T47D (cell line): Measurements from ENCODE around the gene PHF10.

ENCODE experiments used
- DNase-seq, 2 experiments: peaks; one replicate each; pipeline versions ENCODE4 v3.0.0 to v3.0.0-alpha.2; 2011 to 2012; ENCODE audit warnings: low read depth in 1 of 2, low spot score in 1 of 2
- JUND ChIP-seq: IDR thresholded peaks from 2 replicates; pipeline ENCODE4 v1.6.1; 2012; ENCODE audit warnings: low read depth
- in situ Hi-C: cut with HindIII; loops from 2 replicates; pipeline ENCODE4 v1.10.0; 2016; ENCODE audit warnings: low sequenced_read_pairs, low pct_unique_long_range_greater_than_20kb

PHF10 gene

GRCh38 chr6:169663468-169663867, 60.8 kb downstream of the PHF10 start:
- in situ Hi-C loops: no loop called here
- no peak for TF ChIP-seq JUND
- DNase-seq: no peak

- TF ChIP-seq JUND: no peak
- DNase-seq: no peak
- in situ Hi-C loops: no loop called here
Measured at GRCh38 chr6:169661391-169661756, 62.9 kb downstream of the PHF10 start.

- no peak for TF ChIP-seq JUND
- in situ Hi-C loops: no loop called here
- no peak for DNase-seq
Measured at GRCh38 chr6:169660751-169661390, 63.4 kb downstream of the PHF10 start.

DNA sequence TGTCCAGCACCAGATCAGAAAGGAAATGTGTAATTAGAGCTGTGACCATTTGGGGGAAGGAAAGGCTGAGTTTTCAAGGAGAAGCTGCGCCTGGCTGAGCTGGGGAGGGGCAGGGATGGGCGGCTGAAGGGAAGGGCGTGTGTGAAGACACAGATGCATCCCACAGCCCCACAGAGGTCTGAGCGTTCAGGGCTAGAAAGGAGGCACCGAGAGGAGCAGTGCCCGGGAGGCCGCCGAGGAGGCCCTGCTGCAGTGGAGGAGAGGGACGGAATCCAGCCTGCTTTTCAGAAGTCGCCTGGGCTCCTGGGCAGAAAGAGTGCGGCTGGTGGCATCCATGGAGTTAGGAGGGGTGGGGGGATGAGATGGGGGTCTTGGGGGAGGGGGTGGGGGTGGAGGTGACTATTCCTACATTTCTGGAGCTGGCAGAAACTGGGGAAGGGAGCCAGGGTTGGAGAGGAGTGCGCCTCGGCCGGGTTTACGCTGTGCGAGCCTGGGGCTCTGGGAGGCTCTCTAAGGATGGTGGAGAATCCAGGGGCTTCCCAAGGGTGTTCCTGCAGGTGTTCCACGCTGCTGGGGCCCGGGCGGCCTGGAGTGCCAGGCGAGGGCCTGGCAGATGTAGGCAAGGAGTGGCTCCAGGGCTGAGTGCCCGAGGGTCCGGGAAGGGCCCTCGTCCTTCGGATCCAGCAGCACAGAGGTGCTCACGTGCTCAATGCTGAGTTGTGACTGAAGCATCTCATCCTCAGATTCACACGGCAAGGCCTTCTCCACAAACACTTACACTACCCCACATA, 64.3 kb downstream of the PHF10 start:
- no peak for TF ChIP-seq JUND
- in situ Hi-C loops: no loop called here
- DNase-seq: no peak

DNA sequence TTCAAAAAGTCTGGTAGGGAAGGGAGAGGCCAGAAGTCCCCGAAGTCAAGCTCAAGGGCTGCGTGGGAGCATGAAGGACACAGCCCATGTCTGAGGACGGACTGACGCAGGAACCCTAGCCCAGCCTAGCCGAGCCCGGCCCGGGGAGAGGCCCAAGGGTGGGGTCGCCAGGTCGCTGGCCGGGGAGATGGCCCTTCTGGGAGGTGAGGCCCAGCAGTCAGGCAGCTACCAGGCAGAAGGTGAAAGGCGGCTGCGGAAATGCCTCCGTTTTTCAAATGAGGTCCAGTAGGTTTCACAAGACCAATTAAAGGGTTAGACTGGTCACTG, 67.1 kb downstream of the PHF10 start:
- no peak for TF ChIP-seq JUND
- DNase-seq: no peak
- in situ Hi-C loops: no loop called here

DNA sequence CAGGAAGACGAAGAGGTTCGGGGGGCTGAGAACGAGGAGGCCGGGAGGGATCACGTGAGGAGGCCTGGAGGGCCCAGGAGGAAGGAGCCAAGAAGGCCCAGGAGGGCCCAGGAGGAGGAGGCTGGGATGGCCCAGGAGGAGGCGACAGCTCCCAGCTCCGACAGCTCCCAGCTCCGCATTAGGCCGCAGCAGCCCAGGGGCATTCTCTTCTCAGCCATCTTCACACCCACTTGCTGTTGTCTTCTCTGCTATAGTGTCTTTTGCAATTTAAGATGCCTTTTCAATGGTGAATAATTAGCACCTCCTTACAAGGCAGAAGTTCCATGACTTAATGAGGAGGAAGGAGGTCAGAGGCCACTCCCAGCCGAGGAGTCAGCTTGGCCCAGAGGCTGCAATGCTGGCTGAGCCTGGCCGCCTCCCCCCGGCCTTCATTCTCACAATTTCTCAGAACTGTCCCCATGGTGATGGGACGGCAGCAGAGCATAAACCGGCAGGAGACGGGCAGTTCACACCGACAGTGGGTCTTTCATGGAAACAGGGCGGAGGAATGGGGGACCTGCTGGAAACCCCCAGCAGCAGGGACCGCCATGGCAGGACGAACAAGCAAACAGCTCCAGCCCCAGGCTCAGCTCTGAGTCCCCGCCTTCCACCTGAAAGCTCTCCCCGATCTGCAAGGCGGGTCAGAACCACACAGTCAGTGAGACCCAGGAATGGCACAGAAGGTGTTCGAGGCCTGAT, 67.6 kb downstream of the PHF10 start:
- TF ChIP-seq JUND: no peak
- in situ Hi-C loops: no loop called here

GRCh38 chr6:169654598-169655391, 69.5 kb downstream of the PHF10 start:
- no peak for DNase-seq

More for the DNA sequence above, 67.6 kb downstream of the PHF10 start:
- DNase-seq: no peak

More at GRCh38 chr6:169654598-169655391, 69.5 kb downstream of the PHF10 start:
- TF ChIP-seq JUND: no peak
- in situ Hi-C loops: no loop called here
